T-helper 17 cell (primary cell): ENCODE measurements around the gene ANKRD45. TPM values are rescaled to one million over a fixed set of nuclear protein-coding genes. Genes with fewer than 3 reads are reported as not detected.

Source experiments
- total RNA-seq, 4 donors: library from RNA in 2 of 4; stranded (reverse) in 2 of 4; gene quantifications; one replicate each; pipeline ENCODE4 v1.2.3 and lab custom pipeline; 2022 to 2026

Gene ANKRD45
- total RNA-seq, 2 donors from 2014 or later, result not detected

Other genes with a start within 250 kb of the ANKRD45 start
- gene PRDX6, start 192.5 kb downstream of the ANKRD45 start, total RNA-seq, result 100 to 1,000 TPM in 1 of 2 donors, 10 to 100 TPM in 1; 66.4 to 125 TPM
- not detected for gene SLC9C2, start 66.8 kb downstream of the ANKRD45 start, total RNA-seq
- gene TEX50, start 34.5 kb downstream of the ANKRD45 start, total RNA-seq, result not detected
- gene KLHL20, start 45.1 kb upstream of the ANKRD45 start, total RNA-seq, result 10 to 100 TPM; 24.8 to 32.1 TPM
- 1 to 10 TPM; 4.0 to 5.3 TPM for gene DARS2, start 154.8 kb upstream of the ANKRD45 start, total RNA-seq
- 1 to 10 TPM; 4.7 to 7.1 TPM for gene CENPL, start 155.0 kb upstream of the ANKRD45 start, total RNA-seq
- 100 to 1,000 TPM; 604 to 736 TPM for gene GAS5, start 198.1 kb upstream of the ANKRD45 start, total RNA-seq
- 10 to 100 TPM; 14.7 to 15.4 TPM for gene ZBTB37, start 198.5 kb upstream of the ANKRD45 start, total RNA-seq
- not detected for gene SERPINC1, start 247.5 kb upstream of the ANKRD45 start, total RNA-seq